IMR-90 (cell line): Measurements from ENCODE around the gene YBX1. TPM values are rescaled to one million over a fixed set of nuclear protein-coding genes. Genes with fewer than 3 reads are reported as not detected.

Source experiments
- ATAC-seq: fragments of 200-7000 bp; cut with Tn5 transposase; 2 replicates; pipeline ENCODE4 v1.9.1; 2020; ENCODE audit warnings: low read depth, mild to moderate bottlenecking, moderate library complexity
- BruUV-seq: library from RNA; stranded (reverse); fragments of 400-500 nt; replicated peaks from 2 replicates; lab custom pipeline; 2021; lab: Mats Ljungman, UMichigan
- CTCF ChIA-PET: fragments of 300-600 bp; formaldehyde crosslinking; extraction: SDS; loops from one replicate; lab custom pipeline; 2021; ENCODE audit warnings: antibody characterized with exemption; lab: Yijun Ruan, JAX
- POLR2A ChIA-PET: fragments of 300-600 bp; sonication (Branson Sonifier 250); formaldehyde crosslinking; loops from one replicate; lab custom pipeline; 2022; ENCODE audit warnings: antibody characterized with exemption; ENCODE audit not compliant: unreplicated experiment; lab: Charles Lee
- DNase-seq: peaks from one replicate; pipeline ENCODE4 v3.0.0; 2013
- H2AFZ ChIP-seq: replicated peaks from 2 replicates; pipeline ENCODE3; 2013; ENCODE audit warnings: low read length, mild to moderate bottlenecking; ENCODE audit not compliant: poor library complexity
- H2AK5ac ChIP-seq: 2 replicates; pipeline ENCODE4 v1.6.1; 2013; ENCODE audit warnings: low read depth, low read length, inconsistent platforms
- H2AK9ac ChIP-seq: replicated peaks from 2 replicates; pipeline ENCODE3; 2013; ENCODE audit warnings: mild to moderate bottlenecking, low read depth, low read length, moderate library complexity; ENCODE audit not compliant: poor library complexity
- H2BK120ac ChIP-seq: 2 replicates; pipeline ENCODE4 v1.6.1; 2013; ENCODE audit warnings: low read depth, low read length, inconsistent platforms
- H2BK15ac ChIP-seq: 3 replicates; pipeline ENCODE4 v1.6.1; 2013; ENCODE audit warnings: low read depth, low read length, inconsistent platforms
- H2BK20ac ChIP-seq: 2 replicates; pipeline ENCODE4 v1.6.1; 2013; ENCODE audit warnings: low read depth, mild to moderate bottlenecking, inconsistent platforms, low read length, moderate library complexity
- H2BK5ac ChIP-seq: 2 replicates; pipeline ENCODE4 v1.6.1; 2013; ENCODE audit warnings: mild to moderate bottlenecking, low read depth, low read length, inconsistent platforms; ENCODE audit not compliant: poor library complexity, severe bottlenecking
- H3K14ac ChIP-seq: replicated peaks from 2 replicates; pipeline ENCODE4 v1.6.1; 2013; ENCODE audit warnings: low read depth, low read length, inconsistent platforms
- H3K18ac ChIP-seq: 2 replicates; pipeline ENCODE4 v1.6.1; 2013; ENCODE audit warnings: low read depth, low read length, control low read depth
- H3K23ac ChIP-seq: 2 replicates; pipeline ENCODE4 v1.6.1; 2013; ENCODE audit warnings: low read depth, low read length, inconsistent platforms
- H3K27ac ChIP-seq: 2 replicates; pipeline ENCODE4 v1.5.1; 2013; ENCODE audit warnings: mild to moderate bottlenecking, control low read depth, low read length; ENCODE audit not compliant: insufficient read depth
- H3K27me3 ChIP-seq: 2 replicates; pipeline ENCODE4 v1.6.1; 2013; ENCODE audit warnings: low read length; ENCODE audit not compliant: control insufficient read depth, insufficient read depth
- H3K36me3 ChIP-seq: 2 replicates; pipeline ENCODE4 v1.6.1; 2013; ENCODE audit warnings: low read length, mixed read lengths; ENCODE audit not compliant: control insufficient read depth, insufficient read depth
- H3K4ac ChIP-seq: 2 replicates; pipeline ENCODE4 v1.6.1; 2013; ENCODE audit warnings: low read depth, low read length, inconsistent platforms
- H3K4me1 ChIP-seq: 2 replicates; pipeline ENCODE4 v1.6.1; 2013; ENCODE audit warnings: low read length, mixed read lengths; ENCODE audit not compliant: control insufficient read depth, insufficient read depth
- H3K4me2 ChIP-seq: 2 replicates; pipeline ENCODE4 v1.6.1; 2013; ENCODE audit warnings: low read depth, mild to moderate bottlenecking, control low read depth, low read length, moderate library complexity
- H3K4me3 ChIP-seq: 2 replicates; pipeline ENCODE4 v1.5.1; 2013; ENCODE audit warnings: low read depth, mild to moderate bottlenecking, control low read depth, low read length, moderate library complexity; ENCODE audit not compliant: insufficient read depth
- H3K56ac ChIP-seq: 2 replicates; pipeline ENCODE4 v1.6.1; 2013; ENCODE audit warnings: low read length, inconsistent platforms; ENCODE audit not compliant: insufficient read depth; ENCODE audit errors: extremely low read depth
- H3K79me1 ChIP-seq, 2 experiments: 2 replicates each; pipeline ENCODE4 v1.6.1; 2013; ENCODE audit warnings: low read length in 2 of 2, inconsistent platforms in 1 of 2, low read depth in 1 of 2
- H3K9ac ChIP-seq: 2 replicates; pipeline ENCODE4 v1.6.1; 2013; ENCODE audit warnings: low read depth, low read length, control low read depth
- H3K9me1 ChIP-seq: 2 replicates; pipeline ENCODE4 v1.6.1; 2013; ENCODE audit warnings: low read length, inconsistent platforms; ENCODE audit not compliant: insufficient read depth
- H3K9me3 ChIP-seq: 2 replicates; pipeline ENCODE4 v1.6.1; 2013; ENCODE audit warnings: low read length; ENCODE audit not compliant: control insufficient read depth, insufficient read depth
- H4K20me1 ChIP-seq: 2 replicates; pipeline ENCODE4 v1.6.1; 2013; ENCODE audit warnings: low read length, inconsistent platforms; ENCODE audit not compliant: insufficient read depth
- H4K5ac ChIP-seq: 2 replicates; pipeline ENCODE4 v1.6.1; 2013; ENCODE audit warnings: mild to moderate bottlenecking, low read depth, low read length, control low read depth
- H4K8ac ChIP-seq, 2 experiments: 2 replicates each; pipeline ENCODE4 v1.6.1; 2013; ENCODE audit warnings: low read depth in 2 of 2, low read length in 2 of 2, control low read depth in 1 of 2, inconsistent platforms in 1 of 2
- H4K91ac ChIP-seq: 2 replicates; pipeline ENCODE4 v1.6.1; 2013; ENCODE audit warnings: low read depth, low read length, inconsistent platforms; ENCODE audit not compliant: insufficient read depth
- POLR2A ChIP-seq: IDR thresholded peaks from 2 replicates; pipeline ENCODE4 v1.6.1; 2012; ENCODE audit warnings: mild to moderate bottlenecking, low read depth, low read length
- WGBS, 2 experiments: methylation state at CpG; one replicate each; pipeline versions ENCODE4 v1.1.5 to v1.1.7; 2013; ENCODE audit warnings: missing lambda C conversion rate in 2 of 2; ENCODE audit not compliant: insufficient read length in 1 of 2; ENCODE audit errors: extremely low coverage in 2 of 2; 5-methylcytosine and 5-hydroxymethylcytosine counted together
- dilution Hi-C: fragments of 300-500 bp; cut with HindIII; formaldehyde crosslinking; loops from one replicate; pipeline ENCODE4 v1.14.3; 2018; ENCODE audit warnings: low sequenced_read_pairs; ENCODE audit not compliant: unreplicated experiment
- in situ Hi-C: fragments of 300-500 bp; cut with MboI; formaldehyde crosslinking; loops from 3 replicates; pipeline ENCODE4 v1.14.3; 2019; ENCODE audit warnings: low sequenced_read_pairs, inconsistent platforms, mixed read lengths
- intact Hi-C: fragments of 100-400 bp; cut with micrococcal nuclease; formaldehyde crosslinking; loops from 2 replicates; pipeline ENCODE4 v1.10.0; 2022
- polyA plus RNA-seq, 3 experiments: library from polyadenylated mRNA; depleted of rRNA; stranded (reverse); fragments of >200 nt; gene quantifications; 2 replicates each; pipeline ENCODE4 v1.2.3, GENCODE V29; 2012; ENCODE audit warnings: low replicate concordance in 1 of 3
- total RNA-seq: library from RNA; depleted of rRNA; stranded (reverse); fragments of >200 nt; gene quantifications from 2 replicates; pipeline ENCODE4 v1.2.3, GENCODE V29; 2012

YBX1 gene
- total and polyA plus RNA-seq, 2 of the 4 experiments (the other 2 are of a cell fraction) = 605 to 843 TPM

DNA sequence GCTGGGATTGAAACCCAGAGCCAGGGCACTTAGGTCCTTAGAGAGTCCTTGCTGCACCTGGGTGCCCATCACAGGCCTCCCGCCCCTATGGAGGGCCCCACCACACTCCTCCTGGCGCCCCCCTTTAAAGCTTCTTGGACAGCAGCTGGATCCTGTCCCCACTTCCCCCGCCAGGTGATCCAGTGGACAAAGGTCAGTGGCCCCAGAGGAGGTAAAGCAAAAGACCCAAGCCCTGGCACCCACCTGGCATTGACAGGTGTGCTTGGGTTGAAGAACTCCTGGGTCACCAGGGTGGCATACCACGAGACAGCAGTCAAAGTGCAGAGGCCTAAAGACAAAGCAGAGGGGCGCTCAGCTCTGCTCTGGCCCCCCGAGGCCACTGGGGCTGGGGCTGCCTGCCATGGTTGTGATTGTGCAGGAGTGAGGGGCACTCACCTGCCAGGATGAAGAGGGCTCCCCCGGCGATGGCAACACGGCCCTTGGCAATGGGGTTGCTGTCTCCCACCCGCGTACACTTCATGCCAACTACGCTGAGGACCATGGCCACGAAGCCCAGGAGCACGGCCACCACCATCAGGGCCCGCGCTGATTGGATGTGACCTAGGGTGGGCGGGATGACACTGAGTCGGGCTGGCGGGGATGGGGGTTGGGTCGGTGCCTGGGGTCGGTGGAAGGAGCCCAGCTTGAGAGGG is 55.9 kb downstream of the YBX1 start:
- dilution Hi-C loops = no loop called here
- no peak overlapping the region for H3K56ac ChIP-seq
- H3K36me3 ChIP-seq = no peaks in the 10 kb centered on the region
- H3K14ac ChIP-seq = no peak overlapping the region
- no peaks in the 10 kb centered on the region for H3K4me1 ChIP-seq
- intact Hi-C loops = no loop called here
- H2BK15ac ChIP-seq = no peak overlapping the region
- no peak overlapping the region for H3K4me3 ChIP-seq
- H2BK120ac ChIP-seq = no peak overlapping the region
- H4K5ac ChIP-seq = no peak overlapping the region
- H4K20me1 ChIP-seq = no peaks in the 10 kb centered on the region
- no peak overlapping the region for H2BK20ac ChIP-seq
- H3K27ac ChIP-seq = no peak overlapping the region
- H2AK9ac ChIP-seq = no peak overlapping the region
- H3K4me2 ChIP-seq = no peak overlapping the region
- ATAC-seq (no peak), DNase-seq (no peak)
- no peaks in the 10 kb centered on the region; the same call in 1 of the 2 replicates for H3K27me3 ChIP-seq
- WGBS, 2 experiments = 77% methylated on average over 7 of the region's 21 CpGs; no CpG with 5 or more reads in 1 of the 2 experiments
- H3K4ac ChIP-seq = no peak overlapping the region
- H3K23ac ChIP-seq = no peak overlapping the region
- in situ Hi-C loops = no loop called here
- H2AK5ac ChIP-seq = no peak overlapping the region
- H2AFZ ChIP-seq = no peak overlapping the region
- H3K9me1 ChIP-seq = no peaks in the 10 kb centered on the region
- no peak overlapping the region for H3K9ac ChIP-seq
- no peaks in the 10 kb centered on the region for H3K79me1 ChIP-seq
- ChIA-PET POLR2A (no interaction called here), CTCF (no interaction called here)
- H4K91ac ChIP-seq = no peak overlapping the region
- no peak overlapping the region for H3K18ac ChIP-seq
- no TSS peak for BruUV-seq
- TF ChIP-seq POLR2A = no peak
- no peak overlapping the region for H4K8ac ChIP-seq
- H2BK5ac ChIP-seq = no peak overlapping the region
- no peaks in the 10 kb centered on the region for H3K9me3 ChIP-seq
